NCI-H1105 (cell line): ENCODE measurements around the gene GGTLC3.
"Not testable (repeated sequence)": the region's sequence is repeated elsewhere in the genome, so short reads cannot be mapped to it uniquely, and the experiment has no call there.

Source experiments
- DNase-seq: peaks from one replicate; lab custom pipeline; 2025; lab: John Stamatoyannopoulos, UW

GGTLC3 gene

DNA sequence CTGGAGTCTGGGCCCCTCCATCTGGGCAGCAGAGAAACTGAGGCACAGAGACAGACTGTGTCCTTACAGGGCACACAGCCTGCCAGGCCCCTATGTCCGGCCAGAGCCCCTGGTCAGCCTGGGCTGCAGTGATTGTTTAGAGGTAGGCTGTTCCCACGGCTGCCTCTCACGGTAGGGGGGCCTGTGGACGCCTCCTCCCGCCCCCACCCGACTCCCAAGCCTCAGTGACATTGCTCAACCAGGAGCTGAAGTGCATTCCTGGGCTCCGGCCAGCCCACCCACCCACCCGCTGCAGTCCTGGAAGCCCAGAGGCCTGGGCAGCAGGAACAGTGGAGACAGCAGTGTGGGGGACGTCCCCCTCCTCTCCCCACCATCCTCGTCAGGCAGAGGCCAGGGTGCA is 4.5 kb downstream of the GGTLC3 start:
- DNase-seq = not testable (repeated sequence)

- not testable (repeated sequence) for DNase-seq
These were observed 5.6 kb downstream of the GGTLC3 start for GRCh38 chr22:18512378-18512777.

DNA sequence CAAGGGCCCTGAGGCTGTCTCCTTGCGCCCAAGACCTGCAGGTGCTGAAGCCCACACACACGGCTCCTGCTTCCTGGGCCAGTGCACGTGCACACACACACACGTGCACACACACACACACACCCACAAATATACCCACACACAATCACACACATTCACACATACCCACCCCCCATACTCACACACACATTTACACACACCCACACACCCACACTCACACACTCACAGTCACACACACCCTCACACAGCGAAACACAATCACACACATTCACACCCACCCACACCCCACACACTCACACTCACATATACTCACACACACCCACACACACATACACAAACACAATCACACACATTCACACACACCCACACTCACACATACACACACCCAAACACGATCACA is 6.6 kb downstream of the GGTLC3 start:
- not testable (repeated sequence) for DNase-seq

DNA sequence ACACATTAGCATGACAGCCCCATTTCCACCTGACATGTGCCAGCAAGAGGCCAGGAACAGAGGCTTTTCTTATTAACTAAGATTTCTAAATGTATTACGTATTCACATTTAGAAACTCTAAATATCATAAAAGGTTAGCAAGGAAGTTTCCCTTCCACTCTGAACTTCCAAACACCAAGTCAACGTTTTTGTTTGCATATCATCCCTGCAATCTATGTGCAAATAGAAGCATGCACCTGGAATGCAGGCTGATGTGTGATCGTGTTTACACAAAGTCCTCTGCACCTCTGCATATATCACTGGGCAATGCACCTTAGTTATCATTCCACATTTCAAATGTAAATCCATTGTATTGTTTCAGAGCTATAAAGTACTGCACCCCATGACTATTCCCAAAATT is 21.7 kb downstream of the GGTLC3 start:
- not testable (repeated sequence) for DNase-seq
